Activated CD4-positive, alpha-beta T cell treated with anti-CD3 and anti-CD28 coated beads for 1 hour (primary cell): ENCODE measurements around the gene HAPLN2.

Source experiments
- DNase-seq: peaks from one replicate; pipeline ENCODE4 v3.0.0-alpha.2; 2020

Gene HAPLN2

GRCh38 chr1:156664767-156665411 is 45.7 kb downstream of the HAPLN2 start:
- DNase-seq = no peak

GRCh38 chr1:156665539-156665938 is 46.3 kb downstream of the HAPLN2 start:
- no peak for DNase-seq

GRCh38 chr1:156666862-156667609 is 47.8 kb downstream of the HAPLN2 start:
- no peak for DNase-seq

GRCh38 chr1:156667610-156667967 is 48.4 kb downstream of the HAPLN2 start:
- no peak for DNase-seq

GRCh38 chr1:156667968-156668709 is 48.9 kb downstream of the HAPLN2 start:
- no peak for DNase-seq

GRCh38 chr1:156668801-156669637 is 49.8 kb downstream of the HAPLN2 start:
- no peak for DNase-seq

- DNase-seq = no peak
These were observed 50.6 kb downstream of the HAPLN2 start for GRCh38 chr1:156669794-156670193.

GRCh38 chr1:156670359-156670758 is 51.1 kb downstream of the HAPLN2 start:
- no peak for DNase-seq

- DNase-seq = no peak
These were observed 51.6 kb downstream of the HAPLN2 start for GRCh38 chr1:156670791-156671190.

- no peak for DNase-seq
These were observed 52.6 kb downstream of the HAPLN2 start for GRCh38 chr1:156671804-156672203.

- no peak for DNase-seq
These were observed 54.3 kb downstream of the HAPLN2 start for GRCh38 chr1:156673387-156674121.
